ENCODE data around the gene DOK7.

Gene DOK7

DNA sequence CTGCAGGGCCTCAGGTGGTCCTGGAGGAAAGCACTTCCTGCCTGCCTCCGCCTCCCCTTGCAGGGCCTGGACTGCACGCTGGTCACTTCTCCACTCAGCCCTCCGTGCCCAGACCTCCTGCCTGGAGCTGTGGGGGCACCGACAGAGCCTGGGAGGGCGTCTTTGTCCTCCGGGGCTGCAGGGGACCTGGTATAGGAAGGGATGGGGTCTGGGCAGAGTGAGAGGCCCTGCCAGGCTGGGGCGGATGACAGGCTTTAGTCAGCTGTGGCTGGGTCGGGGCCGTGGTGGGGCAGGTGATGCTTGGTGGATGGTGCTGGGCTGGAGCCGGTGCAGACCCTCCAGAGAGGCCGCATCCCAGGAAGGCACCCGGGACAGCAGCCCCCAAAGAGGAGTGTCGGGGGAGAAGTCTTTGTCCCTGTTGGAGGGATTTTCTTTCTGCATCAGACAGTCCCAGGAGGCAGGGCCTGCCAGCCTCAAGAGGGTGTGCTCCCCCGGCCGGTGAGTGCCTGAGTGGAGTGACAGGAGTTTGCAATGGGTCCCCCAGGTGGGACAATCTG, 1.3 kb downstream of the DOK7 start:
- no peak for DNase-seq

DNA sequence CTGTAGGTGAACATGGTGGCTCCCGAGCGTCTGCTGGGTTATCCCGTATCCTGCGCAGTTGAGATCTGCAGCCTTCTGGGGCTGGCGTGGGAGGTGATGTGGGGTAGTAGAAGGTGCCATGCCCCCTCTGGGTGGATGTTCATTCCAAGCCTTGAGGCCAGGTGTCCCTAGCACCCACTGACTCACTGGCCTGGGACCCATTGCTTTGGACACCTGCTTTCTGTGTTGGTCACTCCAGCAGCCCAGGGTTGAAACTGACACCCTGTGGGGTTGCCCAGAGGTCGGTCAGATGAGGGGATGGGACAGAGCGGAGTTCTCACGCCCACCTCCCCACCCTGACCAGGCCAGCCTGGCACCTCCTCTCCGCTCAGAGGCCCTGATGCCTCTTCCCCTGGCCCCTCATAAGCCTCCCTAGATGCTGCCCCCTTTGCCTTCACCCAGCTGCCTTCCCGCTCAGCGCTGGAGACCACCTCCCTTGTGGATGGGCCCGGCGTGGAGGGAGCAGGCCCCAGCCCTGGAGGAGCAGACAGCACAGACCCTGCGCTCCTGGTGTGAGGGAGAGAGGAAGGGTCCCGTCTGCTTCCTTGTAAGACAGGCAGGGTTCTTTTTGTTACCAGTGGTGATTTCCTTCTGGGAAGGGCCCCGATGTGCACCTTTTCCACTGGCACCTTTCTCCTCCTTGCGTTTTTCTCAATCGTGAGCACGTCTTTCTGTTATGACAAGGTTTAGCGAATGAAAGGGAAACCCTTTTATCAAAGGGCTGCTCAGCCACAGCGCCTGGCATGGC, 2.0 kb downstream of the DOK7 start:
- no peak for DNase-seq

DNA sequence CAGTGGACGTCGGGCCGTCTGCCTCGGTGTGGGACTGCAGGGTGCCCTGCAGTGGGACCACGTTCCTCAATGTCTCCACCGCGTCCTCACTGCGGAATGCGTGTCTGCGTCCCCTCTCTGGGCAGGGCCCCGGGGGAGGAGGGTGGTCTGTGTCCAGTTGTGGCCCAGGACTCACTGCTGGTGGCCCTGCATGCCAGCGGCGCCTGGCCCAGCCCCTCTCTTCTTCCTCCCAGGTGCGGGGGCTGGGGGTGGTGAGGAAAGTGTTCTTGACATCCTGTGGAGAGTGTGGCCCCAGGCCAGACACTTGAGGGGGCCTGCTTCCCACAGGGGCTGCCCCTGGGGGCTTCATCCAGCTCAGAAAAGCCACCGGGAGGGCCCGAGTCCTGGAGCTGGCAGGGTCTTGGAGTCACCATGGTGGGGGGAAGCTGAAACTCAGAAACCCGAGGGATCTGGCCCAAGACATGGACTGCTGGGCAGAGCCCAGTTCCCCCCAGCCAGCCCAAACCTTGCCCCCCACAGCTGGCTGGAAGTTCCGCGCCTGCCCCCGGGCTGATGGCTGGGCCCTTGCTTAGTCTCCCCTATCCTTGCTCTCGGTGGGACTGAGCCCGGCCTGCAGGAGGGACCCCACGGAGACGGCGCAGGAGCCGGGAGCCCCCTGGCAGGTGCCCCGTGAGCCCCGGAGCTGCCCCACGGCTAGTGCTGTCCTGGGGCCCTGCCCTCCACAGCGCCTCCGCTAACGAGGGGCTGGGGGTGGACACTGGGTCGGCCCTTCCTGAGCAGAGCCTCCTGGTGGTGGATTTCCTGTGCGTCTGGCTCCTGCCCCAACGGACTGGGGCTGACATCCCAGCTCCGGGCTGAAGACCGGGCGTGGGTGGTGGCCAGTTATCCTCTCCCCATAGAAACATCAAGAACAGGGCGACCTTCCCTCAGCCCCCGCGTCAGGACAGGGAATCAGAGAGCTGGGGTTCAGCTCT, 2.9 kb downstream of the DOK7 start:
- no peak for DNase-seq

DNA sequence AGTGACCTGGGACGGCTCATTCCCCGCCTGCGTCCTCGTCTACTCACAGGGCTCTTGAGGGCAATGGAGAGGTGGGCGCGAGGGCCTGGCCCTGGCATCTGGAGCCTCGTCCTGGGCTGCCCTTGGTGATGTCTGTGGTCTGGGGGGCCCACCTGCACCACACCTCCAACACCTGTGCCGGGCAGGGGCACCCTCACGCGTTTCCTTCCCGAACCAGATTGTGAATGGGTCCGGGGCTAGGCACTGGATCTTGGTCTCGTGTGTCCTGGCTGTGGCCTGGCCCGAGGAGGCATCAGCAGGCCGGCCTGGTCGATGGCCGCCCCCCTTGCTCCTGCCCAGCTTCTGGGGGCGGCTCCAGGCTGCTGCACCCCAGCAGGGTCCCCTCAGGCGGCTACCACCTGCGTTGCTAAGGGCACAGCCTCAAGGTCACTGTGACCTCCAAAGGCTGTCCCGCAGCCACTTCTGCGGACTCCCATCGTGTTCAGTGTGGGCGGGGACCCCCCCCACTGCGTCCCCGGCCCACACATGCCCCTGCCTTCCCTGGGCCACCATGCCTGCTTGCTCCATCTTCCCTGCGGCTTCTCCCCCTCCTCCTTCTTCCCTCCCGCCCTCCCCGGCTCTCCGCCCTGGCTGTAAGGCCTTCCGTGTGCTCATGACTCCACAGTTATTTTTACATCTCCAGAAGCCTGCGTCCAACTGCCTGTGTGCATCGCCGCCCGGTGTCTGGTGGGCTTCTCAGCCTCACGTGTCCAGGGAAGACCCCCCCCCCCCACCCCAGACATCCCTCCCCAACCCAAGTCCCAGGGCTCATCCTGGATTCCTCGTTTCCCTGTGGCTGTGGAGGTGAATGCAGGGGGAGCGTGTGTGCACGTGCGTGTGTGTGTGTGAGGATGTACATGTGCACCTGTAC, 3.8 kb downstream of the DOK7 start:
- no peak for DNase-seq

DNA sequence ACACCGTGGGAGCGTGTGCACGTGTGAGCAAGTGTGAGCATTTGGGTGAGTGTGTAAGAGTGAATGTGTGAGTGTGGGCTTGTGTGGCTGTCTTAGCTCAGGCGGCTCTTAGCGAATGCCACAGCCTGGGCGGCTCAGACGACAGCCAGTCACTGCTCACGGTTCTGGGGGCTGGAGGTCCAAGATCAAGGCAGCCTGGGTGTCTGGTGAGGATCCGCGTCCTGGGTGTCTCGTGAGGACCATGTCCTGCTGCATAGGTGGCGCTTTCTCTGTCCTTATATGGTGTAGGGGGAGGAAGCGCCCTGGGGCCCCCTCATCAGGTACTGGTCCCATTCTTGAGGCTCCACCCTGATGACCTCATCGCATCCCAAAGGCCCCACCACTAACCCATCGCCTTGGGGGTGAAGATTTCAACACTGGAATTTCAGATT, 4.5 kb downstream of the DOK7 start:
- no peak for DNase-seq

DNA sequence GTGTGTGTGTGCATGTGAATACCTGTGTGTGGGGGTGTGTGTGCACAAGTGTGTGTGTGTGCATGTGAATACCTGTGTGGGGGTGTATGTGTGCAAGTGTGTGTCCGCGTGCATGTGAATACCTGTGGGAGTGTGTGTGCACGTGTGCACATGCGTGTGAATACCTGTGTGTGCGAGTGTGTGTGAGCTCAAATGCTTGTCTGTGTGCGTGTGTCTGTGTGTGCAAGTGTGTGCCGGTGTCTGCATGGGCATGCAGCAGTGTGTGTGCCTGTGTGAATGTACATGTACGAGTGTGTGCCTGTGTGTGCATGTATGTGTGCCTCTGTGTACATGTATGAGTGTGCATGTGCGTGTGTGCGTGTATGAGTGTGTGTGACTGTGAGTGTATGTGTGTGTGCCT, 5.0 kb downstream of the DOK7 start:
- no peak for DNase-seq

DNA sequence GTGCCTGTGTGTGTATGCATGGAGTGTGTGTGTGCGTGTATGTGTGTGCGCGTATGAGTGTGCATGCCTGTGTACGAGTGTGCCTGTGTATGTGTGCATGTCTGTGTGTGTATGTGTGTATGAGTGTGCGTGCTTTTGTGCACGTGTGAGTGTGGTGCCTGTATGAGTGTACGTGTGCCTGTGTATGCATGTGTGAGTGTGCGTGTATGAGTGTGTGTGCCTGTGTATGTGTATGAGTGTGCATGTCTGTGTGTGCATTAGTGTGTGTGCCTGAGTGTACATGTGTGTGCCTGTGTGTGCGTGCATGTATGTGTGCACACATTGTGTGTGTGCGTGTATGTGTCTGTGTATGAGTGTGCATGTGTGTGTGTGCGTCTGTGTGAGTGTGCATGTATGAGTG, 5.7 kb downstream of the DOK7 start:
- DNase-seq = no peak

DNA sequence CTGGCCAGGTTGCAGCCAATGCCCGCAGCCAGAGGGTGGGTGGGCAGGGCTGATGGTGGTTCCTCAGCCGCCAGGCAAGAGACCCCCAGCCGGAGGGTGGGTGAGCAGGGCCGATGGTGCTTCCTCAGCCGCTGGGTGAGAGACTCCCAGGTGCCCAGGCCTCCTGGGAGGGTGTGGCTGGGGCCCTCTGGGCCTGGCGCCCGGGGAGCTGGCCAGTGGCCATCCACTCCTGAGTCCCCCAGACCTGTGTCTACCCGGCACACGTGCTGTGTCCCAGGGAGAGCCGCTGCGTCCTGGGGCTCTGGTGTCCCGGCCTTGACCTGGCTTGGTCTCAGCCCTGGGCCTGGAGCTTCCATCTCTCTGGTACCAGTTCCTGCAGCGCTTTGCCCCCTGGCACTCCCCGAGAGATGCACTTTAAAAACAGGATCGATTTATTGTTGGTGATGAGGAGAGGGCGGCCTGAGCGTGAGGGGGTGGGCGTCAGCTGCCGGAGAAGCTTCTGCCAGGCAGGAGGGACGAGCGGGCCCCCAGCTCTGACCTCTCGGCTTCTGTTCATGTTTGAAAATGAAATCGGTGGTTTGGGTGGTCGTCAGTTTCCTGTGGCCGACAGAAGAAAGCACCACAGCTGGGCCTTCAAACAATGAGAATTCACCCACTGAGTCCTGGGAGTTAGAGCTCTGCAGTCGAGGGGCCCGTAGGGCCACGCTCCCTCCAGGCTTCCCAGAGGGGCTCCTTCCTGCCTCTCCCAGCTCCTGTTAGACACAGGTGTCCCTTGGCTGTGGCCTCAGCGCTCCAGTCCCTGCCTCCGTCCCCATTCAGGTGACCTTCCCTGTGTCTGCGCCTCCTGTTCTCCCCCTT, 6.5 kb downstream of the DOK7 start:
- no peak for DNase-seq

DNA sequence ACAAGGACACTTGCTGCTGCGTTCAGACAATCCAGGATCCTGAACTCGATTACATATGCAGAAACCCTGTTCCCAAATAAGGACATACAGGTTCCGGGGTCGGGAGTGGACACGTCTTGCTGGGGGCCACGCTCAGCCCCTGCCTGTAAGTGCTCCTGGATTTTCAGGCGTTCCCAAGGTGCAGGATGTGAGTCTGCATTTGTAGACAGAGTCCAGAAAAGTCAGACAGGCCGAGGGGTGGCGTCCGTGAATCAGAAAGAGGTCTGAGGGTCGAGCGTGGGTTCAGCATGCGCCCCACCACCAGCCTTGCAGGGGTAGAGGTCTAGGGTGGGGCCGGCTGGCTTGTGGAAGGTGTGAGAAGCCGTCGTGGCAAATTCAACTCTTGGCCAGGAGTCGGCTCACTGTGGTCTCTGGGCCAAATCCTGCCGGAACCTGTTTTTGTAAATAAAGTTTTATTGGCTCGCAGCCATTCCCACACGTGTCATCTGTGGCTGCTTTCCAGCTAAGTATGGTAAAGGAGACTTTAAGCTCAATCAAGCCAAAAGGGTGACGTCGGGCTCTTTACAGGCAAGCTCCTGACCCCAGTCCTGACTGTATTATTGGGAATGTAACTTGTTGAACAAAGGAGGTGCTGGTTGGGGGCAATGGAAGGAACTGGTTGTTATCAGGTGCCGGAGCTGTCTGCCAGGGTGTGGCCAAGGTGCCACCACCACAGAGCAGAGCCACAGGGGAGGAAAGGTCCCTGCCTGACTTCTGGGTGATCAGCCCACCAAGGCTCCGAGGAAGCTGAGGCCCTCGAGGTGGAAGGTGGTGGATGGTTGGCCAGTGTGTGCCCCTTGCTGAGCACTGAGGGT, 7.4 kb downstream of the DOK7 start:
- no peak for DNase-seq

DNA sequence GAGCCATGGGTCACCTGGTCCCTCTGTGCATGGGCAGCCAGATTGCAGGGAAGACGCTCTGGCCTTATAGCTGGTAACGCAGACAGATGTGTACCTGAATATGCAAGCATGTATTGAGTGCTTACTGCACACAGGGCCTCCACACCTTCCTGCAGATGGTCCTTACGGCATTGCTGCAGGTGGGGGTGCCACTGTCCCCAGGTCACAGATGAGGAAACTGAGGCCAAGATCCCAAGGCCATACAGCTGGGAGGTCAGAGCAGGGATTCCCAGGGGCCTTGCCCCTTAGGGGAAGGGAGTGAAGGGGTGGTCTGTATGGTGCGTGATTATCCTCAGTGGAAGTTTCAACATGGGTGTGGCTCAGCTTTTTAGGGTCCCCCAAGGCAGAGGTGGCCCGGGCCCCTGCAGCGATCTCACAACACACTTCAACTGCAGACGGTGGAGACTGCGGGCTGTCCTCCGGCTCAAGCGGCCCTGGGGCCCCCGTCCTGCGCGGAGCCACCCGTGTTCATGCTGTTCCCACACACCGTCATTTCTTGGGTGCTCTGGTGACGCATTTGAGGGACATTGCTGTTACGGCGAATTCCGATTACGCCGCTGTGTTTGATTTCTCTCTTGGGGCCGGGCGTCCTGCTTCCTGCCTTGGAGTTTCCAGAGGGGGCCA, 8.1 kb downstream of the DOK7 start:
- DNase-seq = no peak

DNA sequence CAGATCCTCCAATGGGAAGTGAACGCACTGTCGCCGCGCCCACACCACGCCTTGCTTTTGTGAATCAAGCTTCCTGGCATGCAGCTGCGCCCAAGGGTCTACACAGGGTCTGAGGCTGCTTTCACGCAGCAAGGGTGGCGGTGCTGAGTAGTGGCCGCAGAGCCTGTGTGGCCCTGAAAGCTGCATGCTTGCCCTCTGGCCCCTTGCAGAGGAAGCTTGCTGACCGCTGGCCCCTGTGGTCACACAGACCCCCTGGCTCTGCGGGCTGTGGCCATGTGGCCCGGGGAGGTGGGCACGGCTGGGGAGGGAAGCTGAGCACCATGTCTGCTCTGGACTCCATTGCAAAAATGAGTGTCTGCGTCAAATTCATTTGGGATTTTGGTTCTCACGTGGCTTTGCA, 8.8 kb downstream of the DOK7 start:
- DNase-seq = no peak

DNA sequence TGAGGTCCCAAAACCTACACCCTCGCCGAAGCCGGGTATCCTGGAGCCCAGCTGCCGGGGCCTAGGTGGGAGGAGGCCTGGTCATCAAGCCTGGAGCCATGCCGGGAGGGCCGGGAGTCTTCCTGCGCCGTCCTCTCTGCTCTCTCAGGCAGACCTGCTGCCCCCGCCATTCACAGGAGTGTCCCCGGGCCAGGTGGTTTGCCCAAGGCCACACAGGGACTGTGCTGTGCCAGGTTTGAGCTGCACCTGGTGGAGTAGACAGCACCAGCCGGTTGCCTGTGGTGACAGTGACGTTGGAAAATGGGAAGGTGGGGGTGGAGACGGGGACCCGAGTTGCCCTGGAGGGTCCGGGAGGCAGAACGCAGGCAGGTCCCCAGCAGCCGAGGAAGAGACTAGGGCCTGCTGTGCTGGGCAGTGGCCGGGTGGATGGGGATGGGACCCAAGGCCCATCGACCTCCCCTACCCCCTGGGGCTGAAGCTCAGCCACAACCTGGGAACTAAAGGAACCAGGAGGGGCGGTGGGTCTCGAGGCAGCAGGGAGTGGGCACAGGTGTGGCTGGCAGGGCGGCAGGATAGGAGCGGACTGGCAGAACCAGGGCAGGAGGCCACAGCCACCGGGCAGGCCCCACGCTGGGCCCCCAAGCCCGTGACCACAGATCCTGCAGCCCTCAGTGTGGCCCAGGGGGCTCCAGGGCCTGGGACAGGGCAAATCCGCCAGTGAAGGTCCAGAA, 9.5 kb downstream of the DOK7 start:
- DNase-seq = no peak

DNA sequence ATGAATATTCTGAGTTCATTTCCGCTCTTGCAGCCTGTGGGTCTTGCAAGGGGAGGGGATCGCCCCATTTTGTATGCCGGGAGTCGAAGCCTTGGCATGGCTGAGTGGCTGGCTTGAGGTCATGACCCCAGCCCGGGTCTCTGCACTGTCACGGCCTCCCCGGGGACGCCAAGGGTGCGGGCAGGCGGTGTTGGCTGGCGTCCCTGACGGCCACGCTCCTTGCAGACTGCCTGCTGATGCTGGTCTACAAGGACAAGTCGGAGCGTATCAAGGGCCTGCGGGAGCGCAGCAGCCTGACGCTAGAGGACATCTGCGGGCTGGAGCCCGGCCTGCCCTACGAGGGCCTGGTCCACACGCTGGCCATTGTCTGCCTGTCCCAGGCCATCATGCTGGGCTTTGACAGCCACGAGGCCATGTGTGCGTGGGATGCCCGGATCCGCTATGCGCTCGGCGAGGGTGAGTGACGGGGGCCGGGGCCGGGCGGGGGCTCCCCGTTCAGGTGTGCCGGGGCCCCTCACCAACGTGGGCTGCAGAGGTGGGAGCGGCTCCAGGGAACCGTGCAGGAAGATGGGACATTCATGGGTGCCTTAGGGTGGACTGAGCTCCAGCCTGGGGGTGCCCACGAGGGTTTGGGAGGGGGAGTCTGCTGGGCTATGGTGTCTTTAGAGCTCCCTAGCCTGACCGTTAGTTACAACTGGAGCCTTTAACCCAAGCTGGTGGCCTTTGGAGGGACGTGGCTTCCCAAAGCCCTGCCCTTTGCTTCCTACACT, 10.3 kb downstream of the DOK7 start:
- DNase-seq = no peak

DNA sequence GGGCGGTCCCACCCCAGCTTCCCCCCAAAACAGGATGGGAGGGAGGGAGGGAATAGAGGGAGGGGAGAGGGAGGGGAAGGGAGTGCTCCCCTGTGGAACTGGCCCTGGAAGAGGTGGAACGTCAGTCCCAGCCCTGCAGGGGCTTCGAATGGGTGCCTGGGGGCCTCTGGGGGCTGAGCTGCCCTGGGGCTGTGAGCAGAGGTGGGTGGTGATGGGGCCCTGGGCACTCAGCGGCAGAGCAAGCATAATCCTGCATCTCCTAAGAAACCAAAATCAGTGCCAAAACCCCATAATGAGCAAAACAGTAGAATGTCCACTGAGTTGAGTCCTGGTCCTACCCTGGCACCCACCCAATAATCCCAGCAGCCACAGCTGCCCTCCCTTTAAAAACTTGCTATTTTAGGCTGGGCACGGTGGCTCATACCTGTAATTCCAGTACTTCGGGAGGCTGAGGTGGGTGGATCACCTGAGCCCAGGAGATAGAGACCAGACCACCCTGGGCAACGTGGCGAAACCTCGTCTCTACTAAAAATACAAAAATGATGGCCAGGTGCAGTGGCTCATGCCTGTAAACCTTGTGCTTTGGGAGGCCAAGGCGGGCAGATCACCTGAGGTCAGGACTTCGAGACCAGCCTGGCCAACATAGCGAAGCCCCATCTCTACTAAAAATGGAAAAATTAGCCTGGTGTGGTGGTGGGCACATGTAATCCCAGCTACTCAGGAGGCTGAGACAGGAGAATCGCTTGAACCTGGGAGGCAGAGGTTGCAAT, 11.1 kb downstream of the DOK7 start:
- DNase-seq = no peak

DNA sequence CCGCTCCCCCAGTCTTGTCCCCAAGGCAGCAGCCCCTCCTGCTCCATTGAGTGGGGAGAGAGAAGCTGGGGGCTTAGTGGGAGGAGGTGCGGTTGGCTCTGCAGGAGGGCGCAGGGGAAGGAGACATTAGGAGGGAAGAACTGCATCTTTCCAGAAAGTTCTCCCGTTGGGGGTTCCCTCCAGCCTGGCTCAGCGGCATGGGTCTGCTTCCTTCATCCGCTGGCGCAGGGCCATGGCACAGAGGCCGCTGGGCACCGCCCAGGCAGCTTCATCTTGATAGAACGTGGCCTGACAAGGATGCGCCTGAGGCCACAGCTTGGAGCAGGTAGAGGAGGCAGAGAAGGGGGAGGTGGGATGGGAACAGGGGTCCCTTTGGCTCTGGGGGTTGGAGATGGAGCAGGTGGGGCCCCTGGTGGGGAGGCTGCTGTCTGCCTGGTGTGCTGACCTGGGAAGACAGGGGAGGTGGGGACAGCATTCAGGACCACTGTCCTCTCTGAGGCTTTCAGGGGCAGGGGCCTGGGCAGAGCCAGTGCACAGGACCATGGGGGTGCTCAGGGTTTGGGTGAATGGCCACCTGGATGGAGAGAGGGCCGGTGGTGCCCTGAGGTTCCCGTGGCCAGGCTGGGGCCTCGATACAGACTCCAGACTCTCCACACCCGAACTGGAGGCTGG, 12.1 kb downstream of the DOK7 start:
- no peak for DNase-seq

DNA sequence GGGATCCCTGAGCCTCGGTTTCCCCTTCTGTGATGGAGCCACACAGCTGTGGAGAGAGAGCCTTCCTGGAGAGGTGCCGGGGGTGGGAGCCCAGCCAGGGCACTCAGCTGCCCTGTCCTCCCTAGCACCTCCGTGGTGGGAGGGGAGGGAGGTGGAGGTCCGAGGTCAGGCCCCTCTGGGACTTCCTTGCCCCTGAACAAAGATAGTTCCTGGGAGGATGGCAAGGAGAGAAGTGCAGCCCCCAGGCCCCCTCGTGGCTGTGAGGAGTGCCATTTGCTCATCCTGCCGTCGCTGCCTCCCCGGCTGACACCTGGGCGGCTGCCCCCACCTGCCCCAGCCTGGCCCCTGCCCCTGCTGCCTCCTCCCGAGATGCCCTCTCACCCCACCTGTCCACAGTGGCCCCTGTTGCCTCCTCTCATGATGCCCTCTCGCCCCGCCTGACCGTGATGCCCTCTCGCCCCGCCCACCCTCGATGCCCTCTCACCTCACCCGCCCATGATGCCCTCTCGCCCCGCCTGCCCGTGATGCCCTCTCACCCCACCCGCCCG, 12.7 kb downstream of the DOK7 start:
- no peak for DNase-seq

DNA sequence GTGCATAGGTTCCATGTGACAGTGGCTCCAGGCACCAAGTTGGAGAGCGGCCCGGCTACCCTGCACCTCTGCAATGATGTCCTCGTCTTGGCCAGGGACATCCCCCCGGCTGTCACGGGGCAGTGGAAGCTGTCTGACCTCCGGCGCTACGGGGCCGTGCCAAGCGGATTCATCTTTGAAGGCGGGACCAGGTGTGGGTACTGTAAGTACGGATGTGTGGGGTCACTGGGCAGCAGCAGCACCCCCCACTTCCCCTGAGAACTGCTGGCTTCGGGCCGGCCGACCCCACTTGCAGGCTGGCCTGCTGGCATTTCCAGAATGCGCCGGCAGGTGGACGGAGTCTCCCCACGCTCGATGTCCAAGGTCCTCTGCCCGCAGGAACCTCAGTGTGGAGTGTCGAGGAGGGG, 13.2 kb downstream of the DOK7 start:
- DNase-seq = no peak
